Common myeloid progenitor, CD34-positive (primary cell): Measurements from ENCODE around the gene ERICH3.

ENCODE experiments used
- CTCF ChIA-PET: fragments of 350-600 bp; sonication (Branson Sonifier 250); formaldehyde crosslinking; loops from one replicate; lab custom pipeline; 2021; ENCODE audit warnings: antibody characterized with exemption; lab: Charles Lee
- POLR2A ChIA-PET: fragments of 350-600 bp; sonication (Branson Sonifier 250); formaldehyde crosslinking; loops from one replicate; lab custom pipeline; 2021; ENCODE audit warnings: antibody characterized with exemption; lab: Charles Lee
- DNase-seq, 3 donors: peaks; one replicate each; pipeline versions ENCODE4 v3.0.0 to v3.0.0-alpha.2; 2013
- H3K27ac ChIP-seq, 2 experiments: 1 replicate in 1 of 2; 2 replicates in 1 of 2; pipeline ENCODE4 v1.7.0; 2013; ENCODE audit warnings: inconsistent platforms in 2 of 2, low read length in 2 of 2, mild to moderate bottlenecking in 2 of 2, low read depth in 1 of 2, moderate library complexity in 1 of 2; ENCODE audit not compliant: severe bottlenecking in 2 of 2, insufficient read depth in 1 of 2, poor library complexity in 1 of 2
- H3K27me3 ChIP-seq, 5 experiments: replicated peaks in 2 of 5; 1 replicate in 3 of 5; 2 replicates in 2 of 5; pipeline versions ENCODE4 v1.6.1 to v1.7.0; 2013; ENCODE audit warnings: low read length in 4 of 5, mild to moderate bottlenecking in 2 of 5, moderate library complexity in 2 of 5, inconsistent platforms in 1 of 5; ENCODE audit not compliant: insufficient read depth in 5 of 5, control insufficient read depth in 4 of 5
- H3K36me3 ChIP-seq, 4 experiments: 1 replicate in 2 of 4; 2 replicates in 2 of 4; pipeline versions ENCODE4 v1.6.1 to v1.7.0; 2013; ENCODE audit warnings: low read length in 3 of 4, control low read depth in 1 of 4, mild to moderate bottlenecking in 1 of 4; ENCODE audit not compliant: control insufficient read depth in 4 of 4, insufficient read depth in 4 of 4
- H3K4me1 ChIP-seq, 4 experiments: 1 replicate in 3 of 4; 2 replicates in 1 of 4; pipeline versions ENCODE4 v1.6.1 to v1.7.1; 2013; ENCODE audit warnings: low read length in 3 of 4, mild to moderate bottlenecking in 3 of 4, control low read depth in 1 of 4, inconsistent platforms in 1 of 4, moderate library complexity in 1 of 4; ENCODE audit not compliant: control insufficient read depth in 4 of 4, insufficient read depth in 4 of 4; ENCODE audit errors: control extremely low read depth in 1 of 4
- H3K4me3 ChIP-seq, 7 experiments: 1 replicate in 4 of 7; 2 replicates in 3 of 7; pipeline versions ENCODE4 v1.5.1 to v1.7.0; 2013; ENCODE audit warnings: mild to moderate bottlenecking in 7 of 7, low read length in 6 of 7, moderate library complexity in 6 of 7, inconsistent platforms in 2 of 7, low read depth in 2 of 7, control low read depth in 1 of 7; ENCODE audit not compliant: insufficient read depth in 4 of 7, control insufficient read depth in 1 of 7; ENCODE audit errors: extremely low read depth in 1 of 7
- H3K9me3 ChIP-seq, 5 experiments: 1 replicate in 4 of 5; 2 replicates in 1 of 5; pipeline versions ENCODE4 v1.6.1 to v1.7.1; 2013; ENCODE audit warnings: low read length in 4 of 5, mild to moderate bottlenecking in 2 of 5, inconsistent platforms in 1 of 5, low read depth in 1 of 5, moderate library complexity in 1 of 5; ENCODE audit not compliant: control insufficient read depth in 4 of 5, insufficient read depth in 2 of 5; ENCODE audit errors: control extremely low read depth in 1 of 5
- WGBS: methylation state at CpG from one replicate; pipeline ENCODE4 v1.1.5; 2013; ENCODE audit not compliant: insufficient coverage; 5-methylcytosine and 5-hydroxymethylcytosine counted together

ERICH3 gene

DNA sequence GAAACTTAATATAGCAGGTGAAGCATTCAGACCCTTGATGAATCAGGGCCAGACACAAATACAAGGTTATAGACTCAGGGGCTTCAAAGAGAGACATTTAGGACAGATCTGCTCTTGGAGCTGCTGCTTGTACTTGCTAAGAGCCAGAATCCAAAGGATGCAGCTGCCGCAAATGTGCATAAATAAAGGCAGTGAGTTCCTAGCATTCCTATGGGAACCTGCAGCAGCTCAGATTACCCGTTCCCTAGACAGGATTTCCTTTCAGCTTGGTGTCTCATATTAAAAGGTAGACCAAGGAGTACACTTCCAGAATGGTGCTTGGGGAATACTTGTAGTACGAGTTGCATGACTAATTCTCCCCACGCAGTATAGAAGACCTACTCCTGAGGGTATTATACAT is 151.4 kb downstream of the ERICH3 start:
- ChIA-PET CTCF (interaction anchor here (0.9 kb wide), 1 partner anchor 33 kb away, joined by 3 read pairs; no protein-coding TSS in a partner anchor), POLR2A (no interaction called here)
- Histone ChIP-seq H3K27me3 (no peaks in the 10 kb centered on the region), H3K4me1 (no peaks in the 10 kb centered on the region), H3K9me3 (peaks cover 0 to 2% (median 0%) of the 10 kb centered on the region in 5 experiments), H3K4me3 (no peak overlapping the region), H3K36me3 (no peaks in the 10 kb centered on the region), H3K27ac (no peak overlapping the region)
- no peak for DNase-seq
- 39% methylated on average over 2 of the region's 4 CpGs for WGBS
